NCI-H2081 (cell line): ENCODE results near the gene ARCN1.
A peak's percentile ranks its signal among the peaks of the same experiment; 100 is the strongest.
"Not testable (repeated sequence)": the region's sequence is repeated elsewhere in the genome, so short reads cannot be mapped to it uniquely, and the experiment has no call there.

Experiments
- DNase-seq, 2 experiments: peaks; one replicate each; lab custom pipeline; 2025; lab: John Stamatoyannopoulos, UW

ARCN1 gene

GRCh38 chr11:118544010-118544646 lies 28.1 kb upstream of the ARCN1 start:
- no peak for DNase-seq

GRCh38 chr11:118544647-118545010 lies 27.6 kb upstream of the ARCN1 start:
- no peak for DNase-seq

- no peak for DNase-seq
These were observed 26.7 kb upstream of the ARCN1 start for GRCh38 chr11:118545533-118545932.

GRCh38 chr11:118547132-118547531 lies 25.1 kb upstream of the ARCN1 start:
- DNase-seq: no peak

- no peak for DNase-seq
These were observed 19.9 kb upstream of the ARCN1 start for GRCh38 chr11:118552341-118552740.

- no peak for DNase-seq
These were observed 11.4 kb upstream of the ARCN1 start for GRCh38 chr11:118560806-118561205.

- no peak for DNase-seq
These were observed 7.2 kb upstream of the ARCN1 start for GRCh38 chr11:118565051-118565450.

GRCh38 chr11:118569670-118570069 lies 2.5 kb upstream of the ARCN1 start:
- no peak for DNase-seq

GRCh38 chr11:118570787-118571186 lies 1.4 kb upstream of the ARCN1 start:
- no peak for DNase-seq

GRCh38 chr11:118571701-118572060 lies 528 bp upstream of the ARCN1 start:
- DNase-seq: not testable (repeated sequence)

GRCh38 chr11:118572981-118573550 lies 857 bp downstream of the ARCN1 start:
- peak in 1 of 2 experiments; percentile 36 for DNase-seq

GRCh38 chr11:118574636-118575035 lies 2.4 kb downstream of the ARCN1 start:
- no peak for DNase-seq

- not testable (repeated sequence) for DNase-seq
These were observed 5.8 kb downstream of the ARCN1 start for GRCh38 chr11:118577995-118578394.

- peak; percentile 39 to 79 for DNase-seq
These were observed 8.8 kb downstream of the ARCN1 start for GRCh38 chr11:118581057-118581456.

- DNase-seq: no peak
These were observed 15.7 kb downstream of the ARCN1 start for GRCh38 chr11:118587952-118588351.

- no peak for DNase-seq
These were observed 20.6 kb downstream of the ARCN1 start for GRCh38 chr11:118592616-118593367.

GRCh38 chr11:118594984-118595383 lies 22.8 kb downstream of the ARCN1 start:
- DNase-seq: peak; percentile 6 to 24

GRCh38 chr11:118596224-118597146 lies 24.3 kb downstream of the ARCN1 start:
- DNase-seq: no peak

GRCh38 chr11:118597556-118597955 lies 25.3 kb downstream of the ARCN1 start:
- DNase-seq: no peak

GRCh38 chr11:118602331-118602730 lies 30.1 kb downstream of the ARCN1 start:
- DNase-seq: no peak

- not testable (repeated sequence) for DNase-seq
These were observed 31.5 kb downstream of the ARCN1 start for GRCh38 chr11:118603709-118604108.

- DNase-seq: no peak
These were observed 32.4 kb downstream of the ARCN1 start for GRCh38 chr11:118604566-118604965.
